Activated T-helper 2 cell treated with anti-CD3 and anti-CD28 coated beads, Interferon-gamma antibody, Interleukin-2, Interleukin-4, amounts not matched to agents 10 μg/mL and 5 μg/mL and 100 μg/mL, durations not matched to agents 14 hours and 24 hours and 36 hours (primary cell): ENCODE results near the gene DNAJC18. TPM values are rescaled to one million over a fixed set of nuclear protein-coding genes. Genes with fewer than 3 reads are reported as not detected.
A peak's percentile ranks its signal among the peaks of the same experiment; 100 is the strongest.

Experiments used
- DNase-seq: peaks from one replicate; pipeline ENCODE4 v3.0.0; 2021; ENCODE audit warnings: low spot score
- H3K27ac Mint-ChIP-seq: one replicate; pipeline ENCODE4 v1.8.0; 2021; ENCODE audit warnings: mixed read lengths
- H3K27me3 Mint-ChIP-seq: one replicate; pipeline ENCODE4 v1.8.0; 2021; ENCODE audit warnings: low read depth, mixed read lengths
- H3K36me3 Mint-ChIP-seq: one replicate; pipeline ENCODE4 v1.8.0; 2021; ENCODE audit warnings: low read depth, mixed read lengths
- H3K4me1 Mint-ChIP-seq: one replicate; pipeline ENCODE4 v1.8.0; 2021; ENCODE audit warnings: low read depth, mixed read lengths
- H3K4me3 Mint-ChIP-seq: one replicate; pipeline ENCODE4 v1.8.0; 2021; ENCODE audit warnings: low read depth, mild to moderate bottlenecking, moderate library complexity, mixed read lengths
- H3K9me3 Mint-ChIP-seq: one replicate; pipeline ENCODE4 v1.8.0; 2021; ENCODE audit warnings: mixed read lengths
- intact Hi-C: fragments of 100-400 bp; cut with micrococcal nuclease; formaldehyde crosslinking; loops from one replicate; pipeline ENCODE4 v1.15.1; 2023
- total RNA-seq: library from RNA; stranded (reverse); gene quantifications from 2 replicates; pipeline ENCODE4 v1.2.3, GENCODE V29; 2022

DNAJC18 gene
- total RNA-seq, 1 donor from 2014 or later: 29.8 TPM

DNA sequence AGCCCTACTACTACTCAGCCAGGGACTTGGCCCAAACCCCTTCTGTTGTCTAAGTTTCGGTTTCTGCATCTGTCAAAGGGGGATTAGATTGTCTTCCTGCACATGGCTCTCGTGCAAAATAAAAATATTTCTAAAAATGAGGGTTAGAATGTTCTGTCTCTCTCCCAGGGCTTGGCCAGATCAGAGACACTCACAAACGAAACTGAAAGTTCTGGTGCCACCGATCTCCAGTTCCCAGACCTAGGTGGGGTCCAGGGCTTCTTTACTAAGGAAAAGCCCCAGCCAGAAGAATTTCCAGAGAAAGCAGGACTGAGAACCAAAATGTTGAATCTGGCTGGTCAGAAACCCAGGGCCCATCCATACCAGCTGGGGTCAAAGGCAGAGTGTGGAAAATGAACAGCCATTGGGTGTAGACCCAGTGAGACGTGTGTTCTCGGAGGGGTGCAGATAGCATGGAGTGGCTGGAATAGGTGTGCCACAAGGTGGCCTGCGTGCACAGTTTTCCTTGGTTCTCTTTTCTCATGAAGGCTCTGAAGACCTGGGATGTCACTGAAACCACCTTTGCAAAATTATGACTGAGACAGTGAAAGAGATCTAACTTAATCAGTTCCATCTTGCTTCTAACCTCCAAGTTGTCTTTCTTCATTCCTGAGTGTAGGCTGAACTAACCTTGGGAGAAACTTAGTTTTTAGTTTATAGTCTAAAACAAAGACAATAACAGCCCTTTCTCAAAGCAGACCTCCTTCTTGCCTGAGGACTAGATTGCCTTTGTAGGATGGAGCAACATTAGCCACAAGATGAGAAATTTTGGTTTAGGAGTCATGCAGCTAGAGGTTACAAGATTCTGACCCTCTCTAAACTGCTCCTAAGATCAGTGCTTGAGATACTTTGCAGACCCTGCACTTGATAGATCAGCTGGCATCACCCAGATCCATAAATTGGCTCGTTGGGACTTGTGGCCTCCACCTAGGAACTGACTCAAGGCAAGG is 54.0 kb downstream of the DNAJC18 start:
- intact Hi-C loops: no loop called here
- Mint-ChIP-seq H3K27ac (peak overlapping the region; percentile 84), H3K36me3 (peaks cover 10% of the 10 kb centered on the region), H3K4me3 (peak overlapping the region; percentile 56), H3K27me3 (no peaks in the 10 kb centered on the region), H3K4me1 (peaks cover 44% of the 10 kb centered on the region), H3K9me3 (no peaks in the 10 kb centered on the region)
- DNase-seq: no peak

DNA sequence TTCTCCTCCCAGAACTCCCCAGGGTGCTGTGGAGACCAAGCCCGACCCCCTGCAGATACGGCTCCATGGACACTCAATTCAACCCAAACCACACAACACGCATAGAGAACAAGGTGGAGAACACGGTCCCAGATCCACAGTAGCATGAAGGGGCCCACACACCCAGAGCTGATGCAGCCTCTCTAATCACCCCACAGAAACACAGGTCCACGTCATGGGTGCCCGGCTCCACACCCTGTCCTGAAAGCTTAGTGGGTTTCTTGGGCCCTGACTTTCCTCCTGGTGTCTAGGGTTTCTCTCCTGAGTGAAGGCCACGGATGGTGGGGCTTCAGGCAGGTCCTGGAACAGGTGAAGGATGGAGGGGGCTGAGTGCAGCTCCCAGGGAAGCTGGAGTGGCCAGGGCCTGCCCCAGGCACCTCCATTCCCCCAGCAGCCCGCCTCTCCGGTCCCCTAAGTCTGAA is 54.7 kb downstream of the DNAJC18 start:
- H3K36me3 Mint-ChIP-seq: peaks cover 8% of the 10 kb centered on the region
- peak overlapping the region; percentile 84 for H3K27ac Mint-ChIP-seq
- no peak for DNase-seq
- no peaks in the 10 kb centered on the region for H3K9me3 Mint-ChIP-seq
- no peaks in the 10 kb centered on the region for H3K27me3 Mint-ChIP-seq
- H3K4me1 Mint-ChIP-seq: peaks cover 38% of the 10 kb centered on the region
- H3K4me3 Mint-ChIP-seq: no peak overlapping the region
- intact Hi-C loops: no loop called here

DNA sequence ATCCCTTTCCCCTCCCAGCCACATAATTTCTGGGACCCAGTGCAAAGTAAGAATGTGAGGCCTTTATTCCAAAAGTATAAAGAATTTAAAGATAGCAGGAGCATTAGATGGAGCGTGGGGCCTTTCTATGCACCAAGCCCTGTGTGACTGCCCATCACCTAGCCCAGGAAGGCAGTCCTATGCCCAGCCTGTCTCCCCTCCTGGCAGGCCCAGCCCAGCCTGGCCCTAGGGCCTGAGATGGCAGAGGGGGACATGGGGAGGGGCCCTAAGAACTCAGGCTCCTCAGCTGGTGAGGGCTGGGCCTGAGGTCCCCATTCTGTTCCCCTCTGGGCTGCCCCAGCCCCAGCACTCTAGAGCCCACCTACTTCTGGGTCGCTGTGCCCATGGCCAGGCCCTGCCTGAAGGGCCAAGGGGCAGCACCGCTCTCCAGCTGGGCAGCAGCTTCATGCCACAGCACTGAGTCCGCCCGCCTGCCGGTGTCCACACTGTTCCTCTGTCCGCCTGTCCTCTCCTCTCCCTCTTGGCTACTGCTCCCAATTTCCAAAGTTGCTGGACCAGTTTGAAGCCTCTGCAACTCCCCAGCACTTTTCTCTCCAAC is 55.2 kb downstream of the DNAJC18 start:
- no peak overlapping the region for H3K4me3 Mint-ChIP-seq
- H3K4me1 Mint-ChIP-seq: peaks cover 35% of the 10 kb centered on the region

DNA sequence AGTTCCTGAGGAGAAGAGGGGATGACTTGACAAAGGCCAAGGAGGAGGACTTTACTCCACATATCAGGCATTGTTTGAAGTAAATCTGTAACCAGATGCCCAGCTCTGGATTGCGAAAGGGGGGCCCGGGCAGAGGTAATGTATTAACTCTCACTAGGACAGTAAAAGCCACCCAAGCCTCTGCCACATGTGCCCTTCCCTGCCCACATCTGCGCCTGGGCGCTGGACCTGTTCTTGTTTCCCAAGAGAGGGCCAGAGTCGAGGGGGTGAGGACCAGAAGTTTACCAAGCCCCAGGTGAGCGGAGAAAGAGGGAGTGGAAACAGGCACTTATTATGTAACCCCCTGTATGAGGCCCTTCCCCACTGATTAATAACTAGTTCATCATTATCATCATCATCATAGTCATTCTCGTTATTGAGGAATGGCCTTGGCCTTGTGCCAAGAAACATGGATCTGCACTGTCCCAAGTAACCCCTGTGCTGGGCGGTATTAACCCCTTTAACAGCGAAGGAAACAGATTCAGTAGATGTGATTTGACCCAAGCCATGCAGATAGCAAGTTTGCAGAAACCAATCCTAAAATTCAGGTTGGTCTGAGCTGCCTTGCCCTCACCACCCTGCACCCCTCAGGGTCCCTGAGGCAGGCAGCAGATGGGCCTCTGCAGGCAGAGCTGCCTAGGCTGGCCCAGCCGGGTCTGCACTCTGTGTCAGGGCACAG is 55.9 kb downstream of the DNAJC18 start, which contains the start of gene SLC23A1:
TSS of gene SLC23A1 (minus strand) at position 23 of the 718 bp plus-strand sequence. CDS start 44 bp downstream, outside the sequence.
- intact Hi-C loops: no loop called here
- Mint-ChIP-seq H3K9me3 (no peaks in the 10 kb centered on the region), H3K4me3 (no peak within 1 kb of the TSS), H3K27ac (peak within 1 kb of the TSS; percentile 38), H3K4me1 (peaks cover 36% of the 10 kb centered on the region), H3K27me3 (no peaks in the 10 kb centered on the region), H3K36me3 (no peaks in the 10 kb centered on the region)
- DNase-seq: no peak

More for the DNA sequence above, 55.2 kb downstream of the DNAJC18 start:
- no peak for DNase-seq
- intact Hi-C loops: no loop called here
- H3K36me3 Mint-ChIP-seq: peaks cover 3% of the 10 kb centered on the region
- peak overlapping the region; percentile 84 for H3K27ac Mint-ChIP-seq
- H3K9me3 Mint-ChIP-seq: no peaks in the 10 kb centered on the region
- no peaks in the 10 kb centered on the region for H3K27me3 Mint-ChIP-seq

DNA sequence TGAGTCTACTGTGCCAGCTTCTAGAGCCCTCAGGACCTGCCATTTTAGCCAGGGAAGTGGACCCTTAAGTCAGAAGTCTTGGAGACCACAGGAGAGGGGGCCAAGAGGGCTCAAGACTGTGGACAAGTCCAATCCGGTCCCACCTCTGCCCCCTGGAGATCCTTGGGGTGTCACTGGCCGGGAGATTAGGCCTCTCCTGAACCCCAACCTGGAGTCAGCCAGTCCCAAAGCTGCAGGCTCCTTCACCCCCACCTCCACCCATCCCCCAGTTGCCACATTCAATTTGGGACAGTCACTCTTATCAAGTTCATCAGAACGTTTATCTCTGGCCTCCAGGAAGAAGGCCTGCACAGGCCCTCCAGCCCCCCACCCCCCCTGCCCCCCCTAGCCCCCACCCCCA is 56.5 kb downstream of the DNAJC18 start:
- no peak overlapping the region for H3K27ac Mint-ChIP-seq
- DNase-seq: no peak
- intact Hi-C loops: no loop called here
- H3K4me1 Mint-ChIP-seq: peaks cover 32% of the 10 kb centered on the region
- H3K36me3 Mint-ChIP-seq: no peaks in the 10 kb centered on the region
- H3K4me3 Mint-ChIP-seq: no peak overlapping the region
- H3K9me3 Mint-ChIP-seq: no peaks in the 10 kb centered on the region
- H3K27me3 Mint-ChIP-seq: no peaks in the 10 kb centered on the region

DNA sequence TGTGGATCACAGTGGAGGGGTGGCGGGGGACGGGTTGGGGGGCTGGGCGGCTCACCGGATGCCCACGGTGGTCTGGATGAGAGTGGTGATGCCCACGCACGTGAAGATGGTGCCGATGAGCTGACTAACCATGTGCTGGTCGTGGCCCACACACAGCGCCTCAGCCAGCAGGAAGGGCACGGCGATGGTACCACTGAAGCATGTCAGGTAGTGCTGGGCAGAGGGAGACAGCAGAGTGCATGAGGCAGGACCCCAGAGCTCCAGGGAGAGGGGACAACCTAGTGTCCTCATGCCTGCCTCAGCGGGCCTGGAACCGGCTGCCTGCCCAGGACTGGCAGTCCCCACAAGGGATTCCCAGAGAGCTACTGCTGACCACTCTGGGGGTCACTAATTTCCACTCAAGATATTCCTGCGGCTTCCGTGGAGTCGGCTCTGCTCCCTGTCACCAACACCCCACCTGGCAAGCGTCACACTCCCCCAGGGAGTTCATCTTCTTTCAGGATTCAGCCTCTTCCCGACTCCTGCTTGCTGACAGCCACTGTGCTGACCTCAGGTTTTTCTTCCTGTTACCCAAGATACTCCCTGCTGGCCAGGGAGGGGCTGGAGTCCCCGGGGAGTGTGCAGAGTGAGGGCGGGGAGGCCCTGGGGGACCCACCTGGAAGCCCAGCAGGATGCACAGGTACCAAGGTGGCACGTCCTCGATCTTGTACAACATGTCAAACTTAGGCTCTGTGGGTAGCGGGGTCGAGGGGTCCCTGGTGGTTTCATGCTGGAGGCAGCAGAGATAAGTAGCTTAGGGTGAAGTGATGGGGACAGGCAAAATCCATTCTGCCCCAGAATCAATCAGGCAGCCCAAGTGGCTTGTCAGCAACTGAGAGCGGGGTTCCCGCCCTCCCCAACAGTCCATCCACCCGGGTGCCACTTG is 57.2 kb downstream of the DNAJC18 start:
- Mint-ChIP-seq H3K36me3 (peaks cover 6% of the 10 kb centered on the region), H3K27ac (no peak overlapping the region), H3K4me1 (peaks cover 35% of the 10 kb centered on the region), H3K4me3 (no peak overlapping the region), H3K9me3 (no peaks in the 10 kb centered on the region), H3K27me3 (no peaks in the 10 kb centered on the region)
- intact Hi-C loops: no loop called here
- DNase-seq: no peak

DNA sequence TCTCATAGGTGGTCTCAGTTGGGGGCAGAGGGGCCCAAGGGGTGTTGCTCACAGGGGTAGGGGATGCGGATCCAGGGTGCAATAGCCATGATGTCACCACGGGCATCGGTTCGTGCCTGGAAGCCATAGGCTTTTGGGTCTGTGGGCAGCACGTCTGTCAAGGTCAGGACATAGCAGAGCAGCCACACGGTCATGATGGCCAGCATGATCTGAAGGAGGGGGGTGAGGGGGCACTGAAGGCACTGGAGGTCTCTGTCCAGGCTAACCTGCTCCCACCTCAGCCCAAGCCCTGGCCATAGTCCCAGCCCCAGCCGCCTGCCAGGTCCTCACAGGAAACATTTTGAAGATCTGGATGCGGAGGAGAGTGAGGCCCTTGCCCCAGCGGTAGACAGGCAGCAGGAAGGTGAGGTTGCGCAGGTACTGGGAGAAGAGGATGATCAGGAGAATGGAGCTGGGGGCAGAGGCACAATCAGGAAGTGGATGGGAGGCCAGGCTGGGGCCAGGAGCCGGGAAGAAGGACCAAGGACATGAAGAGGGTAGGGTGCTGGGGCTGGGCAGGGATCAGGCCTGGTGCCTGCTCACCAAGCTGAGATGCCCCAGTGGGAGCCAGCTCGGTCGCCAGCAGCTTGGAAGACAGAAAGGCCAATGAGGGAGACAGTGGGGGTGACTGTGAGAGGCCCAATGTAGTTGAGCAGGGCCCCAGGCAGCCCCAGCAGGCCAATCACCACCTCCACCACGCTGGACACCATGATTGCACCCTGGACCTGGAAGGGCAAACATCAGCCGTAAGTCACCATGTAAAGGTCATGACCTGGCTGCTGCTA is 59.5 kb downstream of the DNAJC18 start:
- peaks cover 14% of the 10 kb centered on the region for H3K4me1 Mint-ChIP-seq
- H3K9me3 Mint-ChIP-seq: no peaks in the 10 kb centered on the region
- no peak for DNase-seq
- H3K36me3 Mint-ChIP-seq: peaks cover 10% of the 10 kb centered on the region
- H3K27me3 Mint-ChIP-seq: no peaks in the 10 kb centered on the region
- H3K4me3 Mint-ChIP-seq: no peak overlapping the region
- intact Hi-C loops: no loop called here
- no peak overlapping the region for H3K27ac Mint-ChIP-seq

DNA sequence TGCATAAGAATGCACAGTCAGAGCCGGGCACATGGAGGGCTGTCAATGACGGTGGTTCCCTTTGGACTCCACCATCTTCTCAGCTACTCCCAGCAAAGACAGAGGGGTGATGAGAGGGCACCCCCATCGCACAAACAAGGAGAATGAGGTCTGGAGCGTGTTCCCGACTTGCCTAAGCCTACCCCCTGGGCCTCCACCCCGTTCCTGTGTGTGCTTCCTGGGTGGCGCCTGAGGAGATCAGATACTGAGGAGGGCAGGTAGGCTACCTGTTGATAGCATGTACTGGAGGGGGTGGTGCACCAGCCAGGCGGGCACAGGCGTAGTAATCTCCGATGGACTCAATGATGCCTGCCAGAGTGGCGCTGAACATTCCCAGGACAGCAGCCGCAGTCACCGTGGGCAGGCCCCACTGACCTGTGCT is 60.4 kb downstream of the DNAJC18 start:
- DNase-seq: no peak
- intact Hi-C loops: no loop called here
- Mint-ChIP-seq H3K9me3 (no peaks in the 10 kb centered on the region), H3K4me3 (no peak overlapping the region), H3K36me3 (peaks cover 10% of the 10 kb centered on the region), H3K27me3 (no peaks in the 10 kb centered on the region), H3K27ac (peak overlapping the region; percentile 53), H3K4me1 (peaks cover 9% of the 10 kb centered on the region)

DNA sequence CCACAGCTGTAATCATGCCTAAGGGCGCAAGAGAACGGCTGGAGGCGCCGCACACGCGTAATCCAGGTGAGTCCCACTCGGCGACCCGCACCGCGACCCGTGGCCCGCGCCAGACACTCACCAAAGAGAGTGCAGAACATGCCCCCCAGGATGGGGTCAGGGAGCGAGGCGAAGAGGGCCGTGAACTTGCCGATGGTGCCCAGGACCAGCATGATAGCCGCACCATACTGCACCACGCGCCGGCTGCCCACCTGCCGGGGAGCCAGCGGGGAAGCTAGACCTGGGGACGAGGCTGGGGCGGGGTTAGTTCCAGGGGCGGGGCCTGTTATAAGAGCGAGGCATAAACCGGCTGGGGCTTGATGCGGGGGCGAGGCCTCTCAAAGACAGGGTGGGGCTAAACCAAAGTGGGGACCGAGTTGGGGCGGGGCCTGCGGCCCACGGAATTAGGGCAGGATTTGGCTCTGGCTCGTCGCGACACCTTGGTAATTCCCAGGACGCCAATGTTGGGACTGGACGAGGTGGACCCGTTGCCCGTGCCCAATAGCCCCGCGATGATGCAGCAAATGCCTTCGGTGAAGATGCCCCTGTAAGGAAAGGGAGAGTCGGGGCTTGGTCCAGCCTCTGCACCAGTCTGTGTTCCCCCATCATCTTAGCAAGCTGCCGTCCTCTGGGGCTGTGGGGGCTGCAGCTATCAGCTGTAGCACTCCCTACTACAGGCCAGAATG is 61.1 kb downstream of the DNAJC18 start:
- Mint-ChIP-seq H3K9me3 (no peaks in the 10 kb centered on the region), H3K4me1 (peaks cover 9% of the 10 kb centered on the region), H3K36me3 (peaks cover 13% of the 10 kb centered on the region), H3K27ac (no peak overlapping the region), H3K4me3 (no peak overlapping the region), H3K27me3 (no peaks in the 10 kb centered on the region)
- DNase-seq: no peak
- intact Hi-C loops: no loop called here

DNA sequence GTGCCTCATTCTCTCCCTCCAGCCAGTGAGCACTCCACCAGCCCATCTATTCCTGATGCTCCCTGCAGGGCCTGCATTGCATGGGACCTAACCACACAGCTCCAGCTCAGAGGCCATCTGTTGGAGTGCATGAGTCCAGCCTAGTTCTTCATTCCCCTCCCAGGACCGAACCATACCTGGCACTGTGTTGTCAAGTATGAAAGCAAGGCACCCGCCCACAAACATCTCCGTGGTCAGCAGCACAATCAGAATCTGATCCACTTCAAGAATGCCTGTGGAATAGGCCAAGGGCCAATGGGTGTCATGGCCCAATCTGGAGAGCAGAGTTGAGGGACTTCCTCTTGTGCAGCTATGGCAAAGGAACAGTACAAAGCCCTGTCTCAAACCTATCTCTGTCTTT is 62.1 kb downstream of the DNAJC18 start:
- Mint-ChIP-seq H3K4me1 (peaks cover 10% of the 10 kb centered on the region), H3K9me3 (no peaks in the 10 kb centered on the region), H3K36me3 (peaks cover 15% of the 10 kb centered on the region), H3K27me3 (no peaks in the 10 kb centered on the region), H3K4me3 (no peak overlapping the region), H3K27ac (no peak overlapping the region)
- intact Hi-C loops: no loop called here
- DNase-seq: no peak

DNA sequence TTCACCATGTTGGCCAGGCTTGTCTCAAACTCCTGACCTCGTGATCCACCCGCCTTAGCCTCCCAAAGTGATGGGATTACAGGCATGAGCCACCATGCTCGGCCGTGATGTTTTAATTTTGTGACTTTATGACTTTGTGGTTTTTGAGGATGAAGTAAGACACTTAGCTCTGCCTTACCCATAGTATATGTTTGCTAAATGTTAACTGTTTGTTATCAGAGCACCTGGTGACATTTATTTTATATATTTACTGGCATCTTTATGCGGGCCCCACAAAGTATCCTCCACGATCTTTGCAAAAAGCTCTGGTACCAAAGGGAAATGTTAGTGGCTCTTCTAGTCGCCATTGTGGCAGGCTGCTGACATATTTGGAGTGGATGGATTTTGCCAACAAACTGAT is 63.0 kb downstream of the DNAJC18 start:
- no peak overlapping the region for H3K4me3 Mint-ChIP-seq
- no peaks in the 10 kb centered on the region for H3K9me3 Mint-ChIP-seq
- intact Hi-C loops: no loop called here
- no peak for DNase-seq
- no peaks in the 10 kb centered on the region for H3K27me3 Mint-ChIP-seq
- peaks cover 19% of the 10 kb centered on the region for H3K4me1 Mint-ChIP-seq
- peaks cover 23% of the 10 kb centered on the region for H3K36me3 Mint-ChIP-seq
- H3K27ac Mint-ChIP-seq: no peak overlapping the region
